ENCODE results near the gene MAP6D1. TPM values are rescaled to one million over a fixed set of nuclear protein-coding genes. Genes with fewer than 3 reads are reported as not detected.
"Not testable (repeated sequence)": the region's sequence is repeated elsewhere in the genome, so short reads cannot be mapped to it uniquely, and the experiment has no call there.

Gene MAP6D1
- total and polyA plus RNA-seq, 2 donors from 2014 or later, result 1.4 to 1.5 TPM

GRCh38 chr3:183777016-183777618 is 48.3 kb downstream of the MAP6D1 start:
- Histone ChIP-seq H3K9ac (ENCODE audit: low read length in 3 of 3) (no peak overlapping the region), H3K4me1 (ENCODE audit: control insufficient read depth in 2 of 3, insufficient read depth in 2 of 3, low read depth in 1 of 3, low read length in 3 of 3) (no peaks in the 10 kb centered on the region), H3K36me3 (ENCODE audit: control insufficient read depth in 2 of 3, insufficient read depth in 3 of 3, low read length in 3 of 3) (peaks cover 7 to 25% (median 25%) of the 10 kb centered on the region in 3 donors), H3K27me3 (ENCODE audit: control insufficient read depth, insufficient read depth, low read length) (no peaks in the 10 kb centered on the region), H3K4me3 (ENCODE audit: low read length in 3 of 3) (no peak overlapping the region), H3K9me3 (ENCODE audit: control insufficient read depth in 2 of 3, insufficient read depth in 1 of 3, low read length in 3 of 3) (no peaks in the 10 kb centered on the region), H3K27ac (ENCODE audit: low read depth in 2 of 2, low read length in 2 of 2) (no peak overlapping the region)
- no peak for FAIRE-seq
- intact Hi-C loops (cut with DNase I), result no loop called here
- no peak for TF ChIP-seq CTCF (IDR thresholded peaks at IDR 0.05; ENCODE audit: borderline replicate concordance, extremely low read depth, insufficient read depth)
- no peak for DNase-seq

- H3K9ac ChIP-seq (ENCODE audit: low read length in 3 of 3); H3K4me1 ChIP-seq (ENCODE audit: control insufficient read depth in 2 of 3, insufficient read depth in 2 of 3, low read depth in 1 of 3, low read length in 3 of 3); H3K27me3 ChIP-seq (ENCODE audit: control insufficient read depth, insufficient read depth, low read length); DNase-seq; H3K9me3 ChIP-seq (ENCODE audit: control insufficient read depth in 2 of 3, insufficient read depth in 1 of 3, low read length in 3 of 3); H3K27ac ChIP-seq (ENCODE audit: low read depth in 2 of 2, low read length in 2 of 2); H3K4me3 ChIP-seq (ENCODE audit: low read length in 3 of 3); intact Hi-C loops (cut with DNase I); FAIRE-seq: not testable (repeated sequence)
- peaks cover 7 to 27% (median 25%) of the 10 kb centered on the region in 3 donors for H3K36me3 ChIP-seq (ENCODE audit: control insufficient read depth in 2 of 3, insufficient read depth in 3 of 3, low read length in 3 of 3)
Measured at GRCh38 chr3:183776451-183776850, 48.9 kb downstream of the MAP6D1 start.

- Histone ChIP-seq H3K9me3 (ENCODE audit: control insufficient read depth in 2 of 3, insufficient read depth in 1 of 3, low read length in 3 of 3) (no peaks in the 10 kb centered on the region), H3K36me3 (ENCODE audit: control insufficient read depth in 2 of 3, insufficient read depth in 3 of 3, low read length in 3 of 3) (peaks cover 7 to 27% (median 21%) of the 10 kb centered on the region in 3 donors), H3K9ac (ENCODE audit: low read length in 3 of 3) (no peak overlapping the region), H3K27me3 (ENCODE audit: control insufficient read depth, insufficient read depth, low read length) (no peaks in the 10 kb centered on the region), H3K27ac (ENCODE audit: low read depth in 2 of 2, low read length in 2 of 2) (no peak overlapping the region), H3K4me1 (ENCODE audit: control insufficient read depth in 2 of 3, insufficient read depth in 2 of 3, low read depth in 1 of 3, low read length in 3 of 3) (no peaks in the 10 kb centered on the region), H3K4me3 (ENCODE audit: low read length in 3 of 3) (no peak overlapping the region)
- no peak for TF ChIP-seq CTCF (IDR thresholded peaks at IDR 0.05; ENCODE audit: borderline replicate concordance, extremely low read depth, insufficient read depth)
- intact Hi-C loops (cut with DNase I), result no loop called here
- DNase-seq, result no peak
- no peak for FAIRE-seq
Measured at GRCh38 chr3:183775781-183776180, 49.6 kb downstream of the MAP6D1 start.

GRCh38 chr3:183774631-183775030 is 50.7 kb downstream of the MAP6D1 start:
- H3K9ac ChIP-seq (ENCODE audit: low read length in 3 of 3), result no peak overlapping the region
- peaks cover 7 to 23% (median 17%) of the 10 kb centered on the region in 3 donors for H3K36me3 ChIP-seq (ENCODE audit: control insufficient read depth in 2 of 3, insufficient read depth in 3 of 3, low read length in 3 of 3)
- no peak for TF ChIP-seq CTCF (IDR thresholded peaks at IDR 0.05; ENCODE audit: borderline replicate concordance, extremely low read depth, insufficient read depth)
- no peak overlapping the region for H3K27ac ChIP-seq (ENCODE audit: low read depth in 2 of 2, low read length in 2 of 2)
- H3K4me1 ChIP-seq (ENCODE audit: control insufficient read depth in 2 of 3, insufficient read depth in 2 of 3, low read depth in 1 of 3, low read length in 3 of 3), result no peaks in the 10 kb centered on the region
- DNase-seq (no peak), FAIRE-seq (no peak)
- intact Hi-C loops (cut with DNase I), result no loop called here
- H3K9me3 ChIP-seq (ENCODE audit: control insufficient read depth in 2 of 3, insufficient read depth in 1 of 3, low read length in 3 of 3), result no peaks in the 10 kb centered on the region
- no peaks in the 10 kb centered on the region for H3K27me3 ChIP-seq (ENCODE audit: control insufficient read depth, insufficient read depth, low read length)
- H3K4me3 ChIP-seq (ENCODE audit: low read length in 3 of 3), result no peak overlapping the region
